H9 (cell line): ENCODE data around the gene TYW3. TPM values are rescaled to one million over a fixed set of nuclear protein-coding genes. Genes with fewer than 3 reads are reported as not detected.

ENCODE experiments used
- DNase-seq: peaks from one replicate; pipeline ENCODE4 v3.0.0-alpha.2; 2017
- H2AFZ ChIP-seq: one replicate; pipeline ENCODE4 v1.6.1; 2013; ENCODE audit warnings: mild to moderate bottlenecking, low read length, control low read depth, moderate library complexity
- H2AK5ac ChIP-seq: 2 replicates; pipeline ENCODE4 v1.6.1; 2013; ENCODE audit warnings: low read length, control low read depth, mixed read lengths; ENCODE audit not compliant: insufficient read length
- H2BK120ac ChIP-seq: one replicate; pipeline ENCODE4 v1.6.1; 2013; ENCODE audit warnings: low read depth, mild to moderate bottlenecking, low read length, control low read depth, inconsistent platforms; ENCODE audit not compliant: poor library complexity, severe bottlenecking
- H2BK12ac ChIP-seq: 2 replicates; pipeline ENCODE4 v1.6.1; 2013; ENCODE audit warnings: low read length, control low read depth, mixed read lengths, low read depth; ENCODE audit not compliant: insufficient read length
- H2BK15ac ChIP-seq: 2 replicates; pipeline ENCODE4 v1.6.1; 2013; ENCODE audit warnings: low read depth, low read length, control low read depth
- H2BK20ac ChIP-seq: one replicate; pipeline ENCODE4 v1.6.1; 2013; ENCODE audit warnings: low read depth, mild to moderate bottlenecking, low read length, control low read depth, inconsistent platforms; ENCODE audit not compliant: poor library complexity, severe bottlenecking
- H2BK5ac ChIP-seq: 2 replicates; pipeline ENCODE4 v1.6.1; 2013; ENCODE audit warnings: low read length, control low read depth, mixed read lengths; ENCODE audit not compliant: insufficient read length
- H3K14ac ChIP-seq: 2 replicates; pipeline ENCODE4 v1.6.1; 2013; ENCODE audit warnings: low read length, control low read depth; ENCODE audit not compliant: insufficient read depth
- H3K18ac ChIP-seq: 2 replicates; pipeline ENCODE4 v1.6.1; 2013; ENCODE audit warnings: low read depth, mild to moderate bottlenecking, mixed read lengths, low read length, control low read depth; ENCODE audit not compliant: insufficient read length
- H3K23ac ChIP-seq: 2 replicates; pipeline ENCODE4 v1.6.1; 2013; ENCODE audit warnings: low read length, control low read depth, mixed read lengths, low read depth; ENCODE audit not compliant: insufficient read length
- H3K23me2 ChIP-seq: 2 replicates; pipeline ENCODE4 v1.6.1; 2013; ENCODE audit warnings: low read depth, mild to moderate bottlenecking, mixed read lengths, low read length, control low read depth; ENCODE audit not compliant: insufficient read length, poor library complexity, severe bottlenecking
- H3K27ac ChIP-seq: 2 replicates; pipeline ENCODE4 v1.5.1; 2013; ENCODE audit warnings: low read length, control low read depth, mixed read lengths, low read depth; ENCODE audit not compliant: insufficient read length
- H3K27me3 ChIP-seq: 2 replicates; pipeline ENCODE4 v1.6.1; 2013; ENCODE audit warnings: low read length, control low read depth, inconsistent platforms; ENCODE audit not compliant: insufficient read depth
- H3K4ac ChIP-seq: 2 replicates; pipeline ENCODE4 v1.6.1; 2013; ENCODE audit warnings: low read depth, mild to moderate bottlenecking, control low read depth, inconsistent platforms, low read length, moderate library complexity
- H3K4me1 ChIP-seq: 2 replicates; pipeline ENCODE4 v1.6.1; 2013; ENCODE audit warnings: low read length, control low read depth, inconsistent platforms; ENCODE audit not compliant: insufficient read depth
- H3K4me2 ChIP-seq: 2 replicates; pipeline ENCODE4 v1.6.1; 2013; ENCODE audit warnings: low read length, control low read depth, mixed read lengths; ENCODE audit not compliant: insufficient read length, insufficient read depth
- H3K56ac ChIP-seq: 2 replicates; pipeline ENCODE4 v1.6.1; 2013; ENCODE audit warnings: low read depth, mild to moderate bottlenecking, mixed read lengths, low read length, control low read depth; ENCODE audit not compliant: insufficient read length
- H3K79me1 ChIP-seq: 2 replicates; pipeline ENCODE4 v1.6.1; 2013; ENCODE audit warnings: low read depth, mild to moderate bottlenecking, moderate library complexity, low read length, control low read depth, inconsistent platforms; ENCODE audit not compliant: insufficient read depth, poor library complexity, severe bottlenecking
- H3K79me2 ChIP-seq: 2 replicates; pipeline ENCODE4 v1.6.1; 2013; ENCODE audit warnings: low read length, control low read depth, inconsistent platforms; ENCODE audit not compliant: insufficient read depth
- H3K9ac ChIP-seq: 2 replicates; pipeline ENCODE4 v1.6.1; 2013; ENCODE audit warnings: low read length, control low read depth, mixed read lengths; ENCODE audit not compliant: insufficient read length; ENCODE audit errors: extremely low read depth
- H3K9me3 ChIP-seq: one replicate; pipeline ENCODE4 v1.6.1; 2013; ENCODE audit warnings: low read depth, low read length, inconsistent platforms; ENCODE audit not compliant: control insufficient read depth
- H3T11ph ChIP-seq: one replicate; pipeline ENCODE4 v1.6.1; 2013; ENCODE audit warnings: mild to moderate bottlenecking, low read length, control low read depth, inconsistent platforms
- H4K20me1 ChIP-seq: one replicate; pipeline ENCODE4 v1.6.1; 2013; ENCODE audit not compliant: control insufficient read depth, insufficient read length, insufficient read depth
- H4K5ac ChIP-seq: 2 replicates; pipeline ENCODE4 v1.6.1; 2013; ENCODE audit warnings: low read depth, mild to moderate bottlenecking, mixed read lengths, low read length, control low read depth; ENCODE audit not compliant: insufficient read length
- H4K8ac ChIP-seq: replicated peaks from 2 replicates; pipeline ENCODE4 v1.6.1; 2013; ENCODE audit warnings: low read length, control low read depth, mixed read lengths, low read depth; ENCODE audit not compliant: insufficient read length
- H4K91ac ChIP-seq: 2 replicates; pipeline ENCODE4 v1.6.1; 2013; ENCODE audit warnings: low read depth, mild to moderate bottlenecking, moderate library complexity, mixed read lengths, low read length, control low read depth; ENCODE audit not compliant: insufficient read length
- H3K27ac Mint-ChIP-seq, 3 experiments: 2 replicates in 2 of 3; 3 replicates in 1 of 3; pipeline ENCODE4 v1.8.0; 2020 to 2021; ENCODE audit warnings: mixed read lengths in 3 of 3, mild to moderate bottlenecking in 1 of 3, moderate library complexity in 1 of 3
- H3K27me3 Mint-ChIP-seq: 2 replicates; pipeline ENCODE4 v1.8.0; 2021; ENCODE audit warnings: low read depth, mild to moderate bottlenecking, moderate library complexity, mixed read lengths
- H3K36me3 Mint-ChIP-seq, 3 experiments: 2 replicates in 2 of 3; 3 replicates in 1 of 3; pipeline ENCODE4 v1.8.0; 2020 to 2021; ENCODE audit warnings: low read depth in 3 of 3, mixed read lengths in 3 of 3; ENCODE audit not compliant: insufficient read depth in 1 of 3
- H3K4me1 Mint-ChIP-seq, 2 experiments: 2 replicates each; pipeline ENCODE4 v1.8.0; 2020; ENCODE audit warnings: mixed read lengths in 2 of 2
- H3K4me3 Mint-ChIP-seq, 2 experiments: 2 replicates in 1 of 2; 3 replicates in 1 of 2; pipeline ENCODE4 v1.8.0; 2020 to 2021; ENCODE audit warnings: mild to moderate bottlenecking in 2 of 2, mixed read lengths in 2 of 2, moderate library complexity in 1 of 2
- H3K9me3 Mint-ChIP-seq, 2 experiments: 2 replicates in 1 of 2; 3 replicates in 1 of 2; pipeline ENCODE4 v1.8.0; 2020; ENCODE audit warnings: mild to moderate bottlenecking in 2 of 2, mixed read lengths in 2 of 2, moderate library complexity in 1 of 2
- WGBS: extraction: QIAGEN DNeasy Blood & Tissue Kit; methylation state at CpG from one replicate; pipeline ENCODE4 v1.1.7; 2013; ENCODE audit warnings: missing lambda C conversion rate, low lambda C conversion rate, mixed read lengths; ENCODE audit not compliant: insufficient read length; ENCODE audit errors: extremely low coverage; 5-methylcytosine and 5-hydroxymethylcytosine counted together
- total RNA-seq: library from RNA; stranded (reverse); gene quantifications from 2 replicates; pipeline ENCODE4 v1.2.1, GENCODE V29; 2021
- TF ChIP-seq, protein P1 (sequence below): fragments of 200-600 bp; sonication (generic); conservative IDR thresholded peaks from 3 replicates; pipeline ENCODE4 v1.8.0; 2021; ENCODE audit warnings: antibody characterized with exemption, mild to moderate bottlenecking

TYW3 gene
- total RNA-seq, 1 experiment from 2014 or later: 10.9 TPM

DNA sequence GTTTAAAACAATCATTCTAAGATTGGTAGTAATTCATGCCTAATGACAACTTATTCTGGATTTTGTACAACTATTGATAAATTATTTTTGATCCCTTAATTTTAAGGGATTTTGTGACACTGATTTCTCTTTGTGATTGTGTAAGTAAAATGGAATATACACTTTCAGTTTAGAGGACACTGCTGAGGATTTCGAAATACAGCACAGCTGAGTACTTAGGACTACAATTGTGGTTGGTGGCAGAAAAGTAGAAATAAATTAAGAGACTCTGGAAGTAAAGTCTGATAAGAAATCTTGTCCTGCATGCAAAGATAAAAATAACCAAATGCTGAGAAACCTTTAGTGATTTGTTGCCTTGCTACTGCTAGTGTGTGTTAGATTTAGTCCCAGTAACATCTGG lies 40.0 kb downstream of the TYW3 start:
- Histone ChIP-seq H2BK120ac (no peak overlapping the region), H2AK5ac (no peak overlapping the region), H2BK5ac (no peak overlapping the region), H2BK15ac (no peak overlapping the region), H3K4me1 (no peaks in the 10 kb centered on the region), H4K8ac (no peak overlapping the region), H4K91ac (no peak overlapping the region), H3K4me2 (no peak overlapping the region), H3K79me2 (no peaks in the 10 kb centered on the region), H3K56ac (no peak overlapping the region), H3K9ac (no peak overlapping the region), H3T11ph (no peak overlapping the region), H4K20me1 (no peaks in the 10 kb centered on the region), H4K5ac (no peak overlapping the region), H2AFZ (no peak overlapping the region), H3K23me2 (no peaks in the 10 kb centered on the region), H3K18ac (no peak overlapping the region), H2BK12ac (no peak overlapping the region), H3K79me1 (no peaks in the 10 kb centered on the region), H3K27me3 (no peaks in the 10 kb centered on the region), H2BK20ac (no peak overlapping the region), H3K14ac (no peak overlapping the region), H3K23ac (no peak overlapping the region), H3K9me3 (no peaks in the 10 kb centered on the region), H3K27ac (no peak overlapping the region), H3K4ac (no peak overlapping the region)
- Mint-ChIP-seq H3K9me3 (no peaks in the 10 kb centered on the region), H3K27me3 (no peaks in the 10 kb centered on the region), H3K27ac (no peak overlapping the region), H3K4me1 (no peaks in the 10 kb centered on the region), H3K4me3 (no peak overlapping the region), H3K36me3 (no peaks in the 10 kb centered on the region)
- no peak for DNase-seq
- TF ChIP-seq, protein P1, sequence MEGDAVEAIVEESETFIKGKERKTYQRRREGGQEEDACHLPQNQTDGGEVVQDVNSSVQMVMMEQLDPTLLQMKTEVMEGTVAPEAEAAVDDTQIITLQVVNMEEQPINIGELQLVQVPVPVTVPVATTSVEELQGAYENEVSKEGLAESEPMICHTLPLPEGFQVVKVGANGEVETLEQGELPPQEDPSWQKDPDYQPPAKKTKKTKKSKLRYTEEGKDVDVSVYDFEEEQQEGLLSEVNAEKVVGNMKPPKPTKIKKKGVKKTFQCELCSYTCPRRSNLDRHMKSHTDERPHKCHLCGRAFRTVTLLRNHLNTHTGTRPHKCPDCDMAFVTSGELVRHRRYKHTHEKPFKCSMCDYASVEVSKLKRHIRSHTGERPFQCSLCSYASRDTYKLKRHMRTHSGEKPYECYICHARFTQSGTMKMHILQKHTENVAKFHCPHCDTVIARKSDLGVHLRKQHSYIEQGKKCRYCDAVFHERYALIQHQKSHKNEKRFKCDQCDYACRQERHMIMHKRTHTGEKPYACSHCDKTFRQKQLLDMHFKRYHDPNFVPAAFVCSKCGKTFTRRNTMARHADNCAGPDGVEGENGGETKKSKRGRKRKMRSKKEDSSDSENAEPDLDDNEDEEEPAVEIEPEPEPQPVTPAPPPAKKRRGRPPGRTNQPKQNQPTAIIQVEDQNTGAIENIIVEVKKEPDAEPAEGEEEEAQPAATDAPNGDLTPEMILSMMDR: no peak
- whole genome bisulfite sequencing: no CpG with 5 or more reads among the region's 1 CpG
